Liver (tissue), 9 donors: ENCODE measurements around the gene EPB42. TPM values are rescaled to one million over a fixed set of nuclear protein-coding genes. Genes with fewer than 3 reads are reported as not detected.

Source experiments
- DNase-seq: peaks from one replicate; pipeline ENCODE4 v3.0.0-alpha.2; 2017; ENCODE audit warnings: low spot score
- H3K27ac ChIP-seq, 2 donors: one replicate each; pipeline ENCODE4 v1.7.0; 2013; ENCODE audit warnings: inconsistent platforms in 2 of 2, low read length in 2 of 2, control low read depth in 1 of 2, low read depth in 1 of 2, mild to moderate bottlenecking in 1 of 2
- H3K27me3 ChIP-seq, 4 donors: one replicate each; pipeline versions ENCODE4 v1.6.1 to v1.7.0; 2013; ENCODE audit warnings: low read length in 3 of 4, inconsistent platforms in 1 of 4, mild to moderate bottlenecking in 1 of 4, moderate library complexity in 1 of 4; ENCODE audit not compliant: control insufficient read depth in 4 of 4, insufficient read depth in 4 of 4
- H3K36me3 ChIP-seq, 4 donors: one replicate each; pipeline versions ENCODE4 v1.6.1 to v1.7.0; 2013; ENCODE audit warnings: low read length in 3 of 4, mild to moderate bottlenecking in 3 of 4, low read depth in 1 of 4, moderate library complexity in 1 of 4; ENCODE audit not compliant: control insufficient read depth in 4 of 4, insufficient read depth in 3 of 4
- H3K4me1 ChIP-seq, 4 donors: one replicate each; pipeline versions ENCODE4 v1.6.1 to v1.7.0; 2013; ENCODE audit warnings: low read length in 3 of 4, mild to moderate bottlenecking in 3 of 4, moderate library complexity in 1 of 4; ENCODE audit not compliant: control insufficient read depth in 4 of 4, insufficient read depth in 4 of 4
- H3K4me3 ChIP-seq, 3 donors: one replicate each; pipeline versions ENCODE4 v1.6.1 to v1.7.0; 2013; ENCODE audit warnings: low read length in 3 of 3, control low read depth in 1 of 3, low read depth in 1 of 3, mild to moderate bottlenecking in 1 of 3
- H3K9ac ChIP-seq, 2 donors: one replicate each; pipeline ENCODE4 v1.7.0; 2013; ENCODE audit warnings: low read length in 2 of 2, mild to moderate bottlenecking in 2 of 2, moderate library complexity in 2 of 2, control low read depth in 1 of 2, low read depth in 1 of 2
- H3K9me3 ChIP-seq, 4 donors: one replicate each; pipeline versions ENCODE4 v1.6.1 to v1.7.0; 2013; ENCODE audit warnings: low read length in 3 of 4; ENCODE audit not compliant: control insufficient read depth in 4 of 4
- ATF3 ChIP-seq: IDR thresholded peaks from 2 replicates; pipeline ENCODE4 v1.6.1; 2016; ENCODE audit warnings: antibody characterized with exemption
- CTCF ChIP-seq: fragments of 150-350 bp; IDR thresholded peaks from 2 replicates; pipeline ENCODE4 v1.5.1; 2017; ENCODE audit warnings: improper control_type of control experiment, low read depth, low read length; ENCODE audit not compliant: missing input control
- FOXA2 ChIP-seq: IDR thresholded peaks from 2 replicates; pipeline ENCODE4 v1.6.1; 2016; ENCODE audit warnings: antibody characterized with exemption
- GABPA ChIP-seq, 2 donors: IDR thresholded peaks in 1 of 2; conservative IDR thresholded peaks in 1 of 2; 2 replicates each; pipeline ENCODE4 v1.6.1; 2016; ENCODE audit warnings: antibody characterized with exemption in 2 of 2, mild to moderate bottlenecking in 1 of 2, moderate library complexity in 1 of 2
- HNF4G ChIP-seq: IDR thresholded peaks from 2 replicates; pipeline ENCODE4 v1.6.1; 2016; ENCODE audit warnings: antibody characterized with exemption
- JUND ChIP-seq, 2 donors: IDR thresholded peaks; 2 replicates each; pipeline ENCODE4 v1.6.1; 2016; ENCODE audit warnings: antibody characterized with exemption in 2 of 2
- MAX ChIP-seq: IDR thresholded peaks from 2 replicates; pipeline ENCODE4 v1.6.1; 2016; ENCODE audit warnings: antibody characterized with exemption
- NR2F2 ChIP-seq: IDR thresholded peaks from 2 replicates; pipeline ENCODE4 v1.6.1; 2016; ENCODE audit warnings: antibody characterized with exemption
- RAD21 ChIP-seq, 2 donors: IDR thresholded peaks; 2 replicates each; pipeline ENCODE4 v1.6.1; 2016; ENCODE audit warnings: antibody characterized with exemption in 2 of 2, mild to moderate bottlenecking in 2 of 2
- REST ChIP-seq: IDR thresholded peaks from 2 replicates; pipeline ENCODE4 v1.6.1; 2016; ENCODE audit warnings: antibody characterized with exemption, mild to moderate bottlenecking
- RXRA ChIP-seq, 2 donors: IDR thresholded peaks; 2 replicates each; pipeline ENCODE4 v1.6.1; 2017 to 2018; ENCODE audit warnings: antibody characterized with exemption in 2 of 2, mild to moderate bottlenecking in 1 of 2
- SP1 ChIP-seq: IDR thresholded peaks from 2 replicates; pipeline ENCODE4 v1.6.1; 2018; ENCODE audit warnings: antibody characterized with exemption, mild to moderate bottlenecking
- TAF1 ChIP-seq: conservative IDR thresholded peaks from 2 replicates; pipeline ENCODE4 v1.6.1; 2016; ENCODE audit warnings: antibody characterized with exemption, mild to moderate bottlenecking
- YY1 ChIP-seq: IDR thresholded peaks from 2 replicates; pipeline ENCODE4 v1.6.1; 2016; ENCODE audit warnings: antibody characterized with exemption, mild to moderate bottlenecking
- ZBTB33 ChIP-seq: IDR thresholded peaks from 2 replicates; pipeline ENCODE4 v1.6.1; 2016; ENCODE audit warnings: antibody characterized with exemption
- WGBS: extraction: QIAGEN DNeasy Blood & Tissue Kit; methylation state at CpG from one replicate; pipeline ENCODE4 v1.1.7; 2013; 5-methylcytosine and 5-hydroxymethylcytosine counted together
- polyA plus RNA-seq, 2 donors: library from polyadenylated mRNA; stranded (reverse) in 1 of 2; unstranded in 1 of 2; fragments of 200-250 nt in 1 of 2; fragments of >200 nt in 1 of 2; fragmentation: Nextera tagmentation in 1 of 2; extraction: Ambion mirVana in 1 of 2; gene quantifications; one replicate each; pipeline versions ENCODE4 v1.2.1 to v1.2.3, GENCODE V29; 2013 to 2015
- total RNA-seq, 2 donors: library from RNA; depleted of rRNA; stranded (reverse); fragments of >200 nt; gene quantifications; one replicate each; pipeline ENCODE4 v1.2.3, GENCODE V29; 2014
- donor health status: healthy.
- donor health status: healthy.
- donor health status: healthy.
- donor health status: healthy.
- donor health status: healthy.

The EPB42 gene
- 100 to 1,000 TPM in 1 of 2 donors, not detected in 1; 247 TPM for total RNA-seq
- under 1 TPM in 1 of 2 donors, not detected in 1; 0.02 TPM for polyA plus RNA-seq

- Histone ChIP-seq H3K27me3 (peaks cover 0 to 2% (median 0%) of the 10 kb centered on the region in 4 donors), H3K9ac (no peak within 1 kb of the TSS), H3K4me1 (peaks cover 0 to 5% (median 0%) of the 10 kb centered on the region in 4 donors), H3K4me3 (no peak within 1 kb of the TSS), H3K27ac (no peak within 1 kb of the TSS), H3K36me3 (no peaks in the 10 kb centered on the region), H3K9me3 (no peaks in the 10 kb centered on the region)
- TF ChIP-seq JUND (IDR thresholded peaks at IDR 0.05) (no peak), NR2F2 (no peak), RXRA (IDR thresholded peaks at IDR 0.05) (no peak), GABPA (IDR thresholded peaks at IDR 0.05 in 1 of 2, conservative IDR thresholded peaks at IDR 0.05 in 1 of 2) (no peak), CTCF (no peak), ZBTB33 (no peak), FOXA2 (no peak), HNF4G (no peak), TAF1 (no peak), ATF3 (no peak), REST (no peak), MAX (no peak)
- 76% methylated on average over 3 of the region's 3 CpGs for WGBS
- peak; percentile 81 for DNase-seq
Observed at GRCh38 chr15:43220991-43221403, at the start of gene EPB42. Gene EPB42 (minus strand): TSS chr15:43221018. CDS start chr15:43220825, 193 bp downstream.

GRCh38 chr15:43270113-43270665 is 49.4 kb upstream of the EPB42 start:
- no peak overlapping the region for H3K9ac ChIP-seq
- no peaks in the 10 kb centered on the region for H3K4me1 ChIP-seq
- no peak for DNase-seq
- no peaks in the 10 kb centered on the region for H3K9me3 ChIP-seq
- no peaks in the 10 kb centered on the region for H3K27me3 ChIP-seq
- WGBS: 89% methylated on average over 5 of the region's 5 CpGs
- H3K27ac ChIP-seq: no peak overlapping the region
- no peak overlapping the region for H3K4me3 ChIP-seq
- H3K36me3 ChIP-seq: no peaks in the 10 kb centered on the region
- TF ChIP-seq RAD21 (IDR thresholded peaks at IDR 0.05) (no peak), YY1 (no peak), REST (no peak), CTCF (no peak), ATF3 (no peak), FOXA2 (no peak), MAX (no peak), SP1 (no peak), HNF4G (no peak)
